OCI-LY3 (cell line): Measurements from ENCODE around the gene NEK5.

ENCODE experiments used
- CTCF ChIP-seq: fragments of 200-600, 300-600 bp; sonication (generic); IDR thresholded peaks from 2 replicates; pipeline ENCODE4 v1.5.1; 2014; ENCODE audit warnings: antibody characterized with exemption, low read length, low read depth
- EZH2phosphoT487 ChIP-seq: fragments of 200-600 bp; shearing (Covaris generic); IDR thresholded peaks from 2 replicates; pipeline ENCODE4 v1.6.1; 2018; ENCODE audit warnings: antibody characterized with exemption, mixed run types, low read depth

GRCh38 chr13:52125547-52125946 is 3.3 kb downstream of the NEK5 start:
- TF ChIP-seq CTCF = no peak
- no peak for TF ChIP-seq EZH2phosphoT487
